GM21529 (cell line): ENCODE measurements around the gene ZNF644.
"Not testable (repeated sequence)": the region's sequence is repeated elsewhere in the genome, so short reads cannot be mapped to it uniquely, and the experiment has no call there.

Source experiments
- ATAC-seq: cut with Tn5 transposase; IDR thresholded peaks from one replicate; pipeline ENCODE4 v1.9.1; 2021; ENCODE audit not compliant: unreplicated experiment

The ZNF644 gene

DNA sequence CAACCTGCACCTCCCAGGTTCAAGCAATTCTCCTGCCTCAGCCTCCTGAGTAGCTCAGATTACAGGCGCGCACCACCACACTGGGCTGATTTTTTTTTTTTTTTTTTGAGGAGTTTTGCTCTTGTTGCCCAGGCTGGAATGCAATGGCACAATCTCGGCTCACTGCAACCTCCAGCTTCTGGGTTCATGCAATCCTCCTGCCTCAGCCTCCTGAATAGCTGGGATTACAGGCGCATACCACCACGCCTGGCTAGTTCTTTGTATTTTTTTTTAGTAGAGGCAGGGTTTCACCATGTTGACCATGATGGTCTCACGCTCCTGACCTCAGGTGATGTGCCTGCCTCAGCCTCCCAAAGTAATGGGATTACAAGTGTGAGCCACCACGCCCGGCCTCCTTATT is 93.6 kb downstream of the ZNF644 start:
- ATAC-seq: not testable (repeated sequence)

DNA sequence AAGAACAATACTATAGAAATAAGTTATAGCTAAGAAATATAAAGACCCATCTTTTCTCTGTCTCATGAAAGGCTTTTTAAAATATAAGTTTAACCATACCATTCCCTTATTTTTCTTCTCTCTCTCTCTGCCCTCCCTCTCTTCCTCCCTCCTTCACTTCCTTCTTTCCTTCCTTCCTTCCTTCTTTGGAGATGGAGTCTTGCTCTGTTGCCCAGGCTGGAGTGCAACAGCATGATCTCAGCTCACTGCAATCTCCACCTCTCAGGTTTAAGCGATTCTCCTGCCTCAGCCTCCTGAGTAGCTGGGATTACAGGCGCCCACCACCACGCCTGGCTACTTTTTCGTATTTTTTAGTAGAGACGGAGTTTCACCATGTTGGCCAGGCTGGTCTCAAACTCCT is 94.2 kb downstream of the ZNF644 start:
- not testable (repeated sequence) for ATAC-seq

DNA sequence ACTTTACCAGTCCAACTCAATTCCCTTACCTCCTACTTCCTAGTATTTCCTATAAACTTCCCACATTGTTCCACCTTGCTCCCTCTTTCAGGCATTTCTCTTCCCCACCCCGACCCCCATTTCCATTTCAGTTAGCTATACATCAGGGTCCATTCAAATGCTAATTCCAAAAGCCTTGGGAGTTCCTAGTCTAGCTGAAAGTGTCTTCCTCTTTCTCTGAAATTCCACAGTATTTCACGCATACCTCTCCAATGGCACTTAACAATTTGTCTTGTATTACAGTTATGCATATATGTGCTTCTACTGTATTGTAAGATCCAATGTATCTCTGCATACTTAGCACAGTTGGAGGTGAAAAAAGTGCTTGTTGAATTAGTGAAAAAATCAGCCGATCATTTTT is 94.9 kb downstream of the ZNF644 start:
- no peak for ATAC-seq

DNA sequence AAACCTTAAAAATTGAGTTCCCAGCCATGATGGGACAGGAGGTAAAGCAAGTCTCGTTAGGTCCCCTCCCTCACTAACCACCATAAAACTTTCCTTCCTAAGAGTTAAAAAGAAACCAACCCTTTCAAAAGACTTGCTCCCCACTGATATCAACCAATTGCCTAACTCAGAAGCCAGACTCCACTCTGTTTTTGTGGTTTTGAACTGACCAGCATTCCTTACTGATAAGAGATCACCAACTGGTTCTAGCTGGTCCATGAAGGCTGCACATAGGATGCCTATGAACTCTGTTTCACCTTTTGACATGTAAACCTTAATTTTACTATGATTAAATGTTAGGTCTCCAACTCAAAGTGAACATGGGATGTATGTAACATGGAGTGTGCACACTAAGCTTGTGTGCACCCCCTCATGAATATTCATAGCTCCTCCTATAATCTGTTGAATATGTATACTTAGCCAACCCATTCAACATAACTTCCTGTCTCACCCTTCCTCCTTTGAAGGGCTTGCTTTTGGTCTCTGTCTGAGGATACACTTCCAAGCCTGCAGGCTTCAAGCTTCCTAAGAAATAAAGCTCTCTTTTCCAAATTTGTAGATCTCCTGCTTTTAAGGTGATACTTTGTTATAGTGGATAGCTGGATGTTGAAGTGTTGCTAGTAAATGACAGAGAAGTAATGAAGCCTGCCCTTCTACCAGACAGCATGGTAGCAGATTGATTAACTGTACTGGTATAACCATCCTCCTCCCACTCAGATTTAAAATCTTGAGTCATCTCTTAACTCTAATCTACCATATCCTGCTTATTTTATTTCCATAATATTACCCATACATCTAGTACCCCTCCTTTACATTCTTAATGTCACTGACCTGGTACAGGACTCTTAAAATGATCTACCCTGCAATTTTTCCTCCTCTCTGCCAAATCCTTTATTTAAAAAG is 95.6 kb downstream of the ZNF644 start:
- ATAC-seq: no peak

DNA sequence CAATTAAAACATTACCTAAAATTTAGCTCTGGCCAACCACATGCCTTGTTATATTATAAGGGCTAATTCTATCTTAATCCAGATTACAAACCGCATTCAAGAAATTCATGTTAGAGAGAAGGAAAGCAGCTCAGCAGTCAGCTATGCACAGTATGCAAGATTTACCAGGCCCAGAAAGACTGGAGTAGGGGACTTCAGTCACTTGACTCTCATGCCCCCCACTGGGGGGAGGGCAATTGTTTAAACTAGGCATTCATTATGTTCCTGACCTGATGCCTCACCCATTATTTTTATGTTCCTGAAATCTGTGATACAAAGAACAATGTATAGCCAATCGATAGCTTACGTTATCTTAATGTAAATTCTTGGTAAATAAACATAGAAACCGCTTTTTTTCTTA is 96.9 kb downstream of the ZNF644 start:
- no peak for ATAC-seq

DNA sequence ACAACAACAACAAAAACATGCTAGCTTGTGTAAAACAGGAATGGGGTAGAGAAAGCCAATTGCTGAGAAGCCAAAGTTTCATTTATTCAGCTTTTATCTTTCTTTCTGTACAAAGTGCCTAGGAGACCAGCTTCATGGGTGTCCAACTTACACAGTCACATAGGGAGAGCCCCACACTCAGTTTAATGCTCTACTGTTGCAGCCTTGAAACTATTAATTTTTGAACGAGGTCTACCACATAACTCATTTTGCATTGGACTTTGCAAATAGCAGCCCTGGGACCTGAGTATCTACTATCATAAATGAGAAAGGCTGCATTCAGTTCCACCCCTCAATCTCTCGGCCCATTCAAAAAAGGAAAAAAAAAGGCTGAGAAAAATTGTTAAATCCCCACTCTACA is 98.8 kb downstream of the ZNF644 start:
- no peak for ATAC-seq

DNA sequence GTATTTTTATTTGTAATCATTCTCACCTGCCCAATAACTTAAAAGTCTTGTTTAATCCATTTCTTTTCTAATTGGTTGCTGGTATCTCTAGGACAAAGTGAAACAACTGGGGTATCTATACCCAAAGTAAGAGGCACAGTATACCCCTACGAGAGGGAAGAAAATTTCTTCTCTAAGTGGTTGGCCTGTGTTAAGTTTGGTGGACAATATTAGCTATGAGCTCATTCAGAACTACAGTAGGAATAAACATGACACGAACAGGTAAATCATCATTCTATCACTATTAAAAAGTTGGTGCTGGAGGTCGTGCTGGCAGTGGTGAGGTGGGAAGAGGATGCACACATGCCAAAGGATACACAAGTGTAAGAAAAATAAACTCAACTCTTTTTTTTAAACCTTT is 99.6 kb downstream of the ZNF644 start:
- ATAC-seq: no peak

DNA sequence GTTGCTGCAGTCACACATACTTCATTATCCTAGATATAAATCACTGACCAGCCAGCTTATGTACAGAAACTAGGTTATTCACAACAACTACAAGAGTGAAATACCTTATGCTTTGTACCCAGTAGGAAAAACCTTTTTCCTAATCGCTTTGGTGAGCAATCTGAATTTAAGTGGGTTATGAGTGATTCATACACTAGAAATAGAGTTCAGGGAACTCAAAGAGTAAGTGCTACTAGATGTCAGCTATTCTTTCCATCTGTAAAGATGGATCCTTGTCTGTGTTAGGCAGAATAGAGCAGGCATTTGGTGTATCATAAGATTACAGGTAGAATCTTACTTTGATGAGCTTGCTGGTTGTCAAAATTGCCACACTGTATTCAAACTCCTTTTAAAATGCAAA is 101.9 kb downstream of the ZNF644 start:
- no peak for ATAC-seq

DNA sequence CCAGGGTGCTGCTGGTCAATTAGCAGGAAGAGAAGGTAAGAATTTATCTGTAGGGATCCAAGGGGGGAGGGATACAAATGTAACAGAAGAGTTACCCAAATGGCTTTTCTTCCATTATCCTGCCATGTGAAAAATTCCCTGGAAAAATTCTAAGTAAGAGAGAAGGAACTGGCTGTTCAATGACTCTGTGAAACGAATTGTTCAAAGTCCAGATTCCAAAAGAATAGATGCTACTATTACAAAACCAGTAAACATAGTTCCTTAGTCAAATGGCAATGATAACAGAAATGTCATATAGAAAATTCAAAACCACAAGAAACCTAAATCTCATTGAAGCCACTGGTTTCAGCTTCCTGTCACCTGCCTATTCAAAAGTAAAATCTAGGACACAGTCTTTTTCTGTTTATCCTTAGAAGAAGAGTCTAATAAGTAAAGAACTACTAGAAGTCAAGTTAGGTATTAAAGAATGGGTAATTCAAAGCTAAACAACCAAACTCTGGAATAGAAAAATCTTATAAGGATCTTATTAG is 102.6 kb downstream of the ZNF644 start:
- no peak for ATAC-seq

DNA sequence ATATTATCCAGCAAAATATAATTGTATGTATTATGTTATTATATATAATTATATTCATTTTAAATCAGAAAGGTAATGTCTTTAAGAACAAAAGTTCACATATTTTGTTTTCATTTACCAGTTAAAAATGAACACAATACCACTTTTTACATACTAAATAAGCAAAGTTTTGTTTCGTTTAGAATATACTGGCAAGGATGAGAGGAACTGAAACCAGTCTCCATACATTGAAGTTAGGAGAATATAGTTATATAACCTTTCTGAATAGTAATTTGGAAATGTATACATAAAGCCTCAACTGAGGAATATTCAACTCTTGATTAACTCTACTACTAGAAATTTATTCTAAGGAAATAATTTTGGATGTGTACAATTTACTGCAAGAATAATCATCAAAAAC is 110.5 kb downstream of the ZNF644 start:
- ATAC-seq: no peak

DNA sequence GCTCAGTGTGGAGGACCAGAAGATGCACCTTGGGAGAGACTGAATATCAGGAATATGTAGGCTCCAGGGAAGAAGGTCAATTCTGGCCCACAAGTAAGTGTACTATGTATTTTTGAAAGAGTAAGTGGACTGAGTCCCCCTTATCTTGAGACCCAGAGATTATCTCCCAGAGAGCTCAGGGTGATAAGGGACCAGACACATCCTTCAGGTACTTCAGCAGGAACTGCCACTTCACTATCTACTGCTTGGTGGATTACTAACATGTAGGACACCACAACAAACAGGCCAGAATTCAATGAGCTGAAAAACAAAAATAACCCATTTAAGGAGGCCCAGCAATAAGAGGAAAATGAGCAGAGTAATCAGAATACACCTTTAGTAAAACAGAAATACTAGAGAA is 119.2 kb downstream of the ZNF644 start:
- no peak for ATAC-seq

DNA sequence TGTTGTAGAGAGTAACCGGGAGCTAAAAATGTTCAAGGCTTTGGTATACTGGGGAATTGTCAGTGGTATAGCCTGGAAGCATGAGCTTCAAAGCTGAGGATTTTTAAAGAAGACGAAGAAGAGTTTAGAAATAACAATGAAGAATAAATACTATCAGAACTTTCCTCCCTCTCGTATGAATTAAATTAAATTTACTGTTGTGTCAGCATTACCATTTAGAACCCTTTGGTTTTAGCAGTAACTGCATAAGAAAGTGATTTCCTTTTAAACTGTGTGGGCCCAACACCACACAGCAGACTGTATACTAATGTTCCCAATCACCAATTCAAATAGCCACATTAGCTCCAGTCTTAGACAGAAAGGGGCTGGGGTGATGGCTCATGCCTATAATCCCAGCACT is 122.6 kb downstream of the ZNF644 start:
- ATAC-seq: no peak

DNA sequence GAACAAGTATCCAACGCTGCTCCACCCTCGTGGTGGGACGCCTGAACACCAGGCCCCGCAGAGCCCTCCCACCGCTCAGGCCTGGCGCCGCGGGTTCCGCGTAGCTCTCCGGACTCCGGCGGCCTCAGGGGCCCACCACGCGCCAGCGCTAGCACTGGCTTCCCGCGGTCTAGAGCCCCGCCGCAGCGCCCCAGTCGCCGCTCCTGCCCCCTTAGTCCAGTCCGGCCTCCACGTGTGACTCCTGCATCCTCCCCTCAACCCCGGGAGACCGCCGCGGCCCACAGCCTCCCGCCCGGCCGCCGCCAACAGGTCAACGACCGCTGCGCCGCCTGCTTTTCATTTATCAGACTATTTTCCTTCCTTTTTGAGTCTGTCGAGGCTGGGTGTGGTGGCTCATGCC is 128.2 kb downstream of the ZNF644 start:
- not testable (repeated sequence) for ATAC-seq

DNA sequence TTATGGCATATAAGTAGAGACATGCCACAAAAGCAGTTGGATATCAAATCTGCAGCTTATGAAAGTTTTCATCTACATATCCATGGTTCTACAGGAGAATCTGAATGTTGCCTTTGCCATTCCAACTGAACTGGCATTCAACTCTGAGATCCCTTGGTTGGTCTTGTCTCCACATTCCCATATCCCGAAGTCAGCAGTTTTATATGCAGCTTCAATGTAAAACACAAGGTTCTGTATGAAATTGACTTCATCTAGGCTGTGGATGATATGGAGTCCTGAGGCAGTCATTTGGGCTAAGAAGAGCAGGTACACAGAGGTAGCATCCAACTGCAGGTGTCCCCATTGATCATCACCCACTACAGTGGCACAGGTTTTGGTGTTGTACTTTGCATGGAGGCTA is 129.0 kb downstream of the ZNF644 start:
- ATAC-seq: not testable (repeated sequence)

DNA sequence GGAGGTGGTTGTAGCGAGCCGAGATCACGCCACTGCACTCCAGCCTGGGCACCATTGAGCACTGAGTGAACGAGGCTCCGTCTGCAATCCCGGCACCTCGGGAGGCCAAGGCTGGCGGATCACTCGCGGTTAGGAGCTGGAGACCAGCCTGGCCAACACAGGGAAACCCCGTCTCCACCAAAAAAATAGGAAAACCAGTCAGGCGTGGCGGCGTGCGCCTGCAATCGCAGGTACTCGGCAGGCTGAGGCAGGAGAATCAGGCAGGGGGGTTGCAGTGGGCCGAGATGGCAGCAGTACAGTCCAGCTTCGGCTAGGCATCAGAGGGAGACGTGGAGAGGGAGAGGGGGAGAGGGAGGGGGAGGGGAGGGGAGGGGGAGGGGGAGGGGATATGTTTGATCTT is 129.6 kb downstream of the ZNF644 start:
- not testable (repeated sequence) for ATAC-seq

DNA sequence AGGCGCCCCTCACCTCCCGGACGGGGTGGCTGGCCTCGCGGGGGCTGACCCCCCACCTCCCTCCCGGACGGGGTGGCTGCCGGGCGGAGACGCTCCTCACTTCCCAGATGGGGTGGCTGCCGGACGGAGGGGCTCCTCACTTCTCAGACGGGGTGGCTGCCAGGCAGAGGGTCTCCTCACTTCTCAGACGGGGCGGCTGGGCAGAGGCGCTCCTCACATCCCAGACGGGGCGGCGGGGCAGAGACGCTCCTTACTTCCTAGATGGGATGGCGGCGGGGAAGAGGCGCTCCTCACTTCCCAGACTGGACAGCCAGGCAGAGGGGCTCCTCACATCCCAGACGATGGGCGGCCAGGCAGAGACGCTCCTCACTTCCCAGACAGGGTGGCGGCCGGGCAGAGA is 130.1 kb downstream of the ZNF644 start:
- not testable (repeated sequence) for ATAC-seq

DNA sequence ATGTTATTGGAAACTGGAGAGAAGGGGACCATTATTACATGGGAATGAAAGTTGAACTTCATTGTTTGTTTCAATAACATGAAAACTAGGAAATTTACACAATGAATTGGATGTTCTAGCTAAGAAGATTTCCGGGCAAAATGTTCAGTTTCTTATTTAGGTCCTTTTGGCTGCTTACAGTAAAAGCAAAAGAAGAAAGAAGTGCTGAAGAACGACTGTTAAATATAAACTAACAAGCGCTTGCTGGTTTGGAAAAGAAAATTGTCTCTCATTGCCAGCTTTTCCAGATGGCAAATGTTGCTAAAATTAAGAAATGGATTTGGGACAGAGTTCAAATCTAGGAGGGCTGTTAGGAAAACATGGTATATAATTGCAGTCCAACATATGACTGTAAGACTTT is 139.6 kb downstream of the ZNF644 start:
- ATAC-seq: no peak

DNA sequence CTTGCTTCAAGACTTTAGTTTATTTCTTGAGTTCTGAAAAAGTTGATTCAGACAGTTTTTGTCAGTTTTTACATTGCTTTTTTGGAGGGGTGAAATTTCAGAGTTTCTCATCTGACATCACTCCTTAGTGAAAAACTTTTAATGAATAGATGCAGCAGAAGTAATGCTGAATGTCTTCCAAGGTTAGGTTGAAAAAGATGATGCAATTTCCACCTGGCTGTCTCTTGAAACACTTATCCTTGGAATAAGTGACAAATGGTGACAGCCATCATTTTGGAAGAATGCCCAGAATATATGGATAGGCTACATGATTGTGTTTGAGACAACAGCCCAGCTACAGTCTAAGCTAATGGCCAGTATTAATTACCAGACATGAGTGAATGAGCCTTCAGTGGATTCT is 140.8 kb downstream of the ZNF644 start:
- no peak for ATAC-seq

DNA sequence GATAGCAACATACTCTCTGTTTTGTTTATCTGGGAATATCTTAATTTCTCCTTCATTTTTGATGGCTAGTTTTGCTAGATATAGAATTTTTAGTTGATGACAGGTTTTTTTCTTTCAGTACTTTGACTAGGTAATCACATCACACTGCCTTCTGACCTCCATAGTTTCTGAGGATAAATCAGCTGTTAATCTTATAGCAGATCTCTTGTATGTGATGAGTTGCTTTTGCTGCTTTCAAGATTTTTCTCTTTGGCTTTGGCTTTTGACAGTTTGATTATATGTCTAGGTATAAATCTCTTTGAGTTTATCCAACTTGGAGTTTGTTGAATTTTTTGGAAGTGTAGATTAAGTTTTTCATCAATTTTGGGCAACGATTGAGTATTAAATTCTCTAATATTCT is 142.6 kb downstream of the ZNF644 start:
- no peak for ATAC-seq

DNA sequence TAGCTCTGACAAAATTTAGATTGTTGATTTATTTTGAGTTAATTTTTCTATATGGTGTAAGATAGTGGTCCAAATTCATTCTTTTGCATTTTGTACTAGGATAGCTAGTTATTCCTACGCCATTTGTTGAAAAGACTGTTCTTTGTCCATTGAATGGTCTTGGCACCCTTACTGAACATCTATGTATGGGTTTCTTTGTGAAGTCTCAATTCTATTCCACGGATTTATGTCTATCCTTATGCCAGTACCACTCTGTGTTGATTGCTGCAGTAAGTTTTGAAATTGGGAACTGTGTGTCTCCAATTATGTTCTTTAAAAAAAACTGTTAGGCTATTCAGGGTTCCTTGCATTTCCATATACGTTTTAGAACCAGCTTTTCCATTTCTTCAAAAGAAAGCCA is 145.7 kb downstream of the ZNF644 start:
- no peak for ATAC-seq
